Neural cell (in vitro differentiated cells): ENCODE data around the gene KANK4. TPM values are rescaled to one million over a fixed set of nuclear protein-coding genes. Genes with fewer than 3 reads are reported as not detected.

Source experiments
- H2AFZ ChIP-seq: fragments of 200-600, 300-800 bp; sonication (generic), shearing (Covaris generic); 2 replicates; pipeline ENCODE4 v1.6.0; 2014; ENCODE audit warnings: low read depth, mild to moderate bottlenecking, antibody characterized with exemption, low read length, moderate library complexity
- H3F3A ChIP-seq: fragments of 200-600 bp; shearing (Covaris generic); 2 replicates; pipeline ENCODE4 v1.6.1; 2016; ENCODE audit warnings: mild to moderate bottlenecking, moderate library complexity, mixed read lengths, antibody characterized with exemption, low read length; ENCODE audit not compliant: insufficient read depth, poor library complexity, severe bottlenecking
- H3K27ac ChIP-seq: fragments of 200-600, 300-800 bp; sonication (generic), shearing (Covaris generic); 2 replicates; pipeline ENCODE4 v1.5.1; 2014; ENCODE audit warnings: mild to moderate bottlenecking, low read length, moderate library complexity
- H3K27me3 ChIP-seq: fragments of 300-800, 200-600 bp; sonication (generic), shearing (Covaris generic); 2 replicates; pipeline ENCODE4 v1.6.0; 2014; ENCODE audit warnings: mild to moderate bottlenecking, low read depth, low read length, moderate library complexity; ENCODE audit not compliant: insufficient read depth
- H3K36me3 ChIP-seq: fragments of 300-800, 200-600 bp; sonication (generic), shearing (Covaris generic); 2 replicates; pipeline ENCODE4 v1.5.1; 2014; ENCODE audit warnings: mild to moderate bottlenecking, antibody characterized with exemption, low read length, moderate library complexity; ENCODE audit not compliant: insufficient read depth
- H3K4me2 ChIP-seq: fragments of 300-800, 200-600 bp; sonication (generic), shearing (Covaris generic); 2 replicates; pipeline ENCODE4 v1.6.0; 2014; ENCODE audit warnings: mild to moderate bottlenecking, low read length
- H3K4me3 ChIP-seq: fragments of 300-800, 200-600 bp; sonication (generic), shearing (Covaris generic); 2 replicates; pipeline ENCODE4 v1.5.1; 2014; ENCODE audit warnings: mild to moderate bottlenecking, low read length, moderate library complexity
- H3K79me2 ChIP-seq: fragments of 200-600 bp; shearing (Covaris generic); replicated peaks from 2 replicates; pipeline ENCODE4 v1.6.0; 2014; ENCODE audit warnings: mild to moderate bottlenecking, low read length, moderate library complexity; ENCODE audit not compliant: insufficient read depth
- H3K9ac ChIP-seq: fragments of 300-800, 200-600 bp; sonication (generic), shearing (Covaris generic); 2 replicates; pipeline ENCODE4 v1.6.1; 2016; ENCODE audit warnings: mild to moderate bottlenecking, low read length, mixed read lengths
- H3K9me2 ChIP-seq: fragments of 200-600 bp; shearing (Covaris generic); 2 replicates; pipeline ENCODE4 v1.6.1; 2016; ENCODE audit warnings: mild to moderate bottlenecking, low read length, mixed read lengths; ENCODE audit not compliant: insufficient read depth
- H3K9me3 ChIP-seq: fragments of 200-600, 300-800 bp; sonication (generic), shearing (Covaris generic); 2 replicates; pipeline ENCODE4 v1.6.1; 2016; ENCODE audit warnings: mild to moderate bottlenecking, mixed run types, low read length, moderate library complexity, mixed read lengths
- H4K20me1 ChIP-seq: fragments of 200-600 bp; shearing (Covaris generic); 2 replicates; pipeline ENCODE4 v1.6.1; 2016; ENCODE audit warnings: mild to moderate bottlenecking, mixed run types; ENCODE audit not compliant: insufficient read depth
- CTCF ChIP-seq: fragments of 450-650 bp; IDR thresholded peaks from 2 replicates; pipeline ENCODE4 v1.5.1; 2014; ENCODE audit warnings: antibody characterized with exemption, mild to moderate bottlenecking, moderate library complexity; ENCODE audit not compliant: poor library complexity, severe bottlenecking
- EP300 ChIP-seq: fragments of 450-650 bp; conservative IDR thresholded peaks from 2 replicates; pipeline ENCODE4 v1.6.1; 2014; ENCODE audit warnings: antibody characterized with exemption, mild to moderate bottlenecking, moderate library complexity; ENCODE audit not compliant: poor library complexity, severe bottlenecking
- POLR2AphosphoS5 ChIP-seq: IDR thresholded peaks from 2 replicates; pipeline ENCODE4 v1.6.1; 2012
- RAD21 ChIP-seq: fragments of 450-650 bp; conservative IDR thresholded peaks from 2 replicates; pipeline ENCODE4 v1.6.1; 2014; ENCODE audit warnings: antibody characterized with exemption, mild to moderate bottlenecking, moderate library complexity
- REST ChIP-seq: IDR thresholded peaks from 2 replicates; pipeline ENCODE4 v1.6.1; 2012; ENCODE audit warnings: borderline replicate concordance
- SMC3 ChIP-seq: fragments of 450-650 bp; conservative IDR thresholded peaks from 2 replicates; pipeline ENCODE4 v1.6.1; 2014; ENCODE audit warnings: antibody characterized with exemption, mild to moderate bottlenecking, moderate library complexity; ENCODE audit not compliant: poor library complexity
- TAF1 ChIP-seq: IDR thresholded peaks from 2 replicates; pipeline ENCODE4 v1.6.1; 2012; ENCODE audit warnings: low read depth
- polyA plus RNA-seq: library from polyadenylated mRNA; depleted of rRNA; stranded (reverse); fragments of >200 nt; gene quantifications from 2 replicates; pipeline ENCODE4 v1.2.3, GENCODE V29; 2014

KANK4 gene
- polyA plus RNA-seq, 1 donor from 2014 or later: 0.25 TPM

- TF ChIP-seq REST: no peak
- TF ChIP-seq CTCF: no peak
- Histone ChIP-seq H3K79me2 (no peaks in the 10 kb centered on the region), H3K9me2 (no peaks in the 10 kb centered on the region)
Measured at GRCh38 chr1:62361431-62361830, 42.2 kb upstream of the KANK4 start.

GRCh38 chr1:62358665-62359373 is 39.6 kb upstream of the KANK4 start:
- TF ChIP-seq POLR2AphosphoS5: no peak
- TF ChIP-seq EP300: no peak
- no peak for TF ChIP-seq TAF1
- no peak for TF ChIP-seq SMC3
- TF ChIP-seq CTCF: no peak
- no peak for TF ChIP-seq RAD21
- Histone ChIP-seq H3K27me3 (no peaks in the 10 kb centered on the region), H3K9me3 (no peaks in the 10 kb centered on the region), H3K4me2 (no peak overlapping the region), H2AFZ (no peak overlapping the region), H3K27ac (no peak overlapping the region), H3K36me3 (no peaks in the 10 kb centered on the region), H3K9me2 (no peaks in the 10 kb centered on the region), H3K4me3 (no peak overlapping the region), H4K20me1 (no peaks in the 10 kb centered on the region), H3K79me2 (no peaks in the 10 kb centered on the region), H3F3A (no peaks in the 10 kb centered on the region), H3K9ac (no peak overlapping the region)

More at GRCh38 chr1:62361431-62361830, 42.2 kb upstream of the KANK4 start:
- Histone ChIP-seq H2AFZ (no peak overlapping the region), H3K4me3 (no peak overlapping the region), H3K4me2 (no peak overlapping the region), H3K27me3 (no peaks in the 10 kb centered on the region), H3K9me3 (no peaks in the 10 kb centered on the region), H3K27ac (no peak overlapping the region), H3K36me3 (no peaks in the 10 kb centered on the region), H3K9ac (no peak overlapping the region), H3F3A (no peaks in the 10 kb centered on the region), H4K20me1 (no peaks in the 10 kb centered on the region)
